Central memory CD8-positive, alpha-beta T cell (primary cell): ENCODE measurements around the gene MPZL1.

Experiments
- ATAC-seq: fragments of 150-1000 bp; cut with Tn5 transposase; replicated peaks from 2 replicates; pipeline ENCODE4 v1.10.0; 2022; ENCODE audit warnings: mild to moderate bottlenecking, moderate FRiP score, moderate number of reproducible peaks; ENCODE audit not compliant: poor library complexity, severe bottlenecking; ENCODE audit errors: extremely low read depth
- DNase-seq, 2 donors: peaks; one replicate each; pipeline ENCODE4 v3.0.0; 2021; ENCODE audit warnings: low spot score in 2 of 2
- H3K27ac Mint-ChIP-seq: one replicate; pipeline ENCODE4 v1.8.0; 2022; ENCODE audit warnings: low read depth, mild to moderate bottlenecking, moderate library complexity, mixed read lengths
- H3K27me3 Mint-ChIP-seq: one replicate; pipeline ENCODE4 v1.8.0; 2022; ENCODE audit warnings: mixed read lengths
- H3K36me3 Mint-ChIP-seq: one replicate; pipeline ENCODE4 v1.8.0; 2022; ENCODE audit warnings: mild to moderate bottlenecking, moderate library complexity, mixed read lengths; ENCODE audit not compliant: insufficient read depth
- H3K4me1 Mint-ChIP-seq: one replicate; pipeline ENCODE4 v1.8.0; 2022; ENCODE audit warnings: mixed read lengths
- H3K4me3 Mint-ChIP-seq: one replicate; pipeline ENCODE4 v1.8.0; 2022; ENCODE audit warnings: mild to moderate bottlenecking, moderate library complexity, mixed read lengths
- H3K9me3 Mint-ChIP-seq: one replicate; pipeline ENCODE4 v1.8.0; 2022; ENCODE audit warnings: mixed read lengths

MPZL1 gene

DNA sequence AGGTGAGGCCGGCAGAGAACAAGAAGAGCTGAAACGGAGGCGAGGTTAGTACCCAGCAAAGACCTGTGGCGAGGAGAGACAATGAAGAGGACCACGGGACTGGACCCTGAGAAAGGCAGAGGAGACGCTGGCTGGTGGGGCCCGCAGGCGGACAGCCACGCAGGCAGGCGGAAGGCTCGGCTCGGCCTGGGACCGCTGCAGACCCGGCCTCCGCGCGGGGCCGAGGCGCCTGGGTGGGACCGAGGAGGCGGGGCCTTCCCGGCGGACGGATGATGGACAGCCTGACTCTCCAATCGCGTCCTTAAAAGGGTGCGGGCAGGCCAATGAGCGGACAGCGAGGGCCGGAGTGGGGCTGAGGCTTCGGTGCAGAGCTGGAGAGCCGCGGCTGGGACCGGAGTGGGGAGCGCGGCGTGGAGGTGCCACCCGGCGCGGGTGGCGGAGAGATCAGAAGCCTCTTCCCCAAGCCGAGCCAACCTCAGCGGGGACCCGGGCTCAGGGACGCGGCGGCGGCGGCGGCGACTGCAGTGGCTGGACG lies at the start of gene MPZL1:
TSS of gene MPZL1 (plus strand) at position 366 of the 535 bp plus-strand sequence. CDS start 170 bp downstream, outside the sequence.
- DNase-seq = peak; percentile 81 to 88
- ATAC-seq = peak; percentile 95
- Mint-ChIP-seq H3K27me3 (no peaks in the 10 kb centered on the region), H3K27ac (peak within 1 kb of the TSS; percentile 88), H3K4me1 (peaks cover 30% of the 10 kb centered on the region), H3K9me3 (no peaks in the 10 kb centered on the region), H3K36me3 (peaks cover 9% of the 10 kb centered on the region), H3K4me3 (peak within 1 kb of the TSS; percentile 90)

DNA sequence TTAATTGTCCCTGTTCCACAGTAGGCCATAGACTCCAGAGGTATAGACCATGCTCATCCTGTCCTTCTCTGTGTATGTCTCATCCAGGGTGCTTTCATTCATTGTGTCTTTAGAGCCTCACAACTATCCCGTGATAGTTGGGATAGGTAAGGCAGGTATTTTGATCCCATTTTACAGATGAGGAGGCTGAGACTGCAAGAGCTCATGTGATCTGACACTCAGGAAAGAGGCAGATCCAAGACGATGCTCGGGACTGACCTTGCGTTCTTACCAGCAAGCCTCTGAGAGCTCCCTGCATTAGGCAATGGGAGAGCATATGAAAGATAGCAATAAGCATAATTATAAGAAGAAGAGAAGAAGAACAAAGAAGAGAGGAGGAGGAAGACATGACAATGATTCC lies 49.0 kb upstream of the MPZL1 start:
- Mint-ChIP-seq H3K9me3 (no peaks in the 10 kb centered on the region), H3K36me3 (peaks cover 33% of the 10 kb centered on the region), H3K4me3 (no peak overlapping the region), H3K27ac (peak overlapping the region; percentile 73), H3K27me3 (no peaks in the 10 kb centered on the region), H3K4me1 (peaks cover 65% of the 10 kb centered on the region)
- no peak for ATAC-seq
- DNase-seq = no peak

DNA sequence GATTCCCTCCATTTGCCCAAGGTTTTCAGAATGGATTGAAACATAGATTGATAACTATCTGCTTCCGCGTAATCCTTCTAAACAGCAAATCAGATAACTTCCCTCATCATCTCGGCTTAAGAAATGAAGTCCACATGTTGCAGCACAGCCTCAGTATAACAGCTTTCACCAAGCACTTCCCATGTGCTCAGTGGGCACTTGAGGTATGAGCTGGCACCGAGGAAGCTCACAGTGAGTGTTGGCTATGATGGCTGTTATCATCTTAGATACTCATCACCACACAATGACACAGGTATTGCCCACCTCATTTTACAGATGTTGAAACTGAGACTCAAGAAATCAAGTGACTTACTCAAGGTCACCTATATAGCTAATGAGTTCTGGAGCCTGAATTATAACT lies 48.5 kb upstream of the MPZL1 start:
- peaks cover 61% of the 10 kb centered on the region for H3K4me1 Mint-ChIP-seq
- peak overlapping the region; percentile 73 for H3K27ac Mint-ChIP-seq
- no peaks in the 10 kb centered on the region for H3K9me3 Mint-ChIP-seq
- no peaks in the 10 kb centered on the region for H3K27me3 Mint-ChIP-seq
- no peak for DNase-seq
- no peak for ATAC-seq
- no peak overlapping the region for H3K4me3 Mint-ChIP-seq
- H3K36me3 Mint-ChIP-seq = peaks cover 33% of the 10 kb centered on the region

DNA sequence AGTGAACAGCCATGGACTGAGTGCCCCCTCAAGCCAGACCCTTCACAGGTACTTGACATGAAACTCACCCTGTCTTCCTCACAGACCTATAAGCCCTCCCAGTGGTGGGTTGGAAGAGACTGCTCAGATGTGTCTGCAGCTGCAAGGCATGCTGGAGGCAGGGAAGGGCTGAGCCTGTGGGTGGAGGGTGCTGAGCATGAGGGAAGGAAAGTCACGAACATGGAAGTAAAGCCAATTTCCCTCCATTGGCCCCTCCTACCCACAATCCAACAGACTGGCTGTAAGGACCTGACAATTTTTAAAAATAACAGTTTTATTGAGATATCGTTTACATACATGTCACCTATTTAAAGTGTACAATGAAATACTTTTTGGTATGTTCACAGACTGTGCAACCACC lies 47.6 kb upstream of the MPZL1 start:
- no peak overlapping the region for H3K4me3 Mint-ChIP-seq
- no peaks in the 10 kb centered on the region for H3K27me3 Mint-ChIP-seq
- peaks cover 33% of the 10 kb centered on the region for H3K36me3 Mint-ChIP-seq
- no peaks in the 10 kb centered on the region for H3K9me3 Mint-ChIP-seq
- ATAC-seq = no peak
- peak overlapping the region; percentile 35 for H3K27ac Mint-ChIP-seq
- H3K4me1 Mint-ChIP-seq = peaks cover 52% of the 10 kb centered on the region
- DNase-seq = no peak

DNA sequence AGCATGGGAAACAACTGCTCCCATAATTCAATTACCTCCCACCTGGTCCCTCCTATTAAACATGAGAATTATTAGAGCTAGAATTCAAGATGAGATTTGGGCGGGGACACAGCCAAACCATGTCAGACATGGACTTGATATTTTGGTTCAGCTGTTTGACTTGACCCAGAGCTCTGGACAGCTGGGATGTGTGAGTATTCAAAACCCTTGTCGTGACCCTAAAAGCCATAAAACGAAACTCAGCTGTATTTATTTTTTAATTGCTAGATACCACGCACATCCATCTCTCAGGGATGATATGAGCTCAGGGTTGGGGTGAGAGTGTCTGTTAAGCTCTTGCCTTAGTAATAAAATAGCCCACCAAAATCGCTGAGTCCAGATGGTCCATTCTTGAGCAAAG lies 46.3 kb upstream of the MPZL1 start:
- Mint-ChIP-seq H3K36me3 (peaks cover 27% of the 10 kb centered on the region), H3K27ac (peak overlapping the region; percentile 35), H3K27me3 (no peaks in the 10 kb centered on the region), H3K4me1 (peaks cover 41% of the 10 kb centered on the region), H3K4me3 (no peak overlapping the region), H3K9me3 (no peaks in the 10 kb centered on the region)
- no peak for DNase-seq
- no peak for ATAC-seq

DNA sequence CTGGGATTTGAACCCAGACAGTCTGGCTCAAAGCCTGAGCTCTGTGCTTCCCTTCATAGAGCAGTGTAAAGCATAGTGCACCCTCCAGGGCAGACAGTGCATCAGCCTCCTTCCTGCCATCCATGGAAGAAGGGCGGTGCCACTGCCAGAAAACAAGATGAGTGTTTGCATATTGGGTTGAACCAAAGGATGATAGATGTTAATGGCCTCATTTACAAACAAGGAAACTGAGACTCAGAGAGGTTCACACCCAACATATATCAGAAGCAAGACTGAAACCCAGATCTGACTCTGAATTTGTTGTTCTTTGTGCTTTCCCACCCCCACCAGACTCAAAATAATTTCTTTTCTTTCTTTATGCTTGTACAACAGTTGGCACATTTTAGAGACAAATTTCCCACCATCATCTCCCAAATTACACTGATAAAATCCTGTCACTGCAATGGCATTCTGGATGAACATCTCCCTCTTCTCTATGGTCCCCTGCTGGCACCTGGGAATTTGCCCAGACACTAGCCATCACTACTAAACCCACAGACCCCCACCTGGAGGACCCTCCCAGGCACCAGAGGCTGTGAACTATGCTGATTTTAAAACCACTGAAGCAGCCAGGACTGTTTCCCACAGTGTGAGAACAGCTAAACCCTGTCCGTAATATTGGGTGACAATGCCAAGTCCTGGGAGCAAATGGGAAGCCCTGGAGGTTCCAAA lies 45.4 kb upstream of the MPZL1 start:
- H3K36me3 Mint-ChIP-seq = peaks cover 25% of the 10 kb centered on the region
- no peaks in the 10 kb centered on the region for H3K27me3 Mint-ChIP-seq
- peak overlapping the region; percentile 72 for H3K27ac Mint-ChIP-seq
- no peaks in the 10 kb centered on the region for H3K9me3 Mint-ChIP-seq
- no peak overlapping the region for H3K4me3 Mint-ChIP-seq
- no peak for ATAC-seq
- no peak for DNase-seq
- peaks cover 32% of the 10 kb centered on the region for H3K4me1 Mint-ChIP-seq

DNA sequence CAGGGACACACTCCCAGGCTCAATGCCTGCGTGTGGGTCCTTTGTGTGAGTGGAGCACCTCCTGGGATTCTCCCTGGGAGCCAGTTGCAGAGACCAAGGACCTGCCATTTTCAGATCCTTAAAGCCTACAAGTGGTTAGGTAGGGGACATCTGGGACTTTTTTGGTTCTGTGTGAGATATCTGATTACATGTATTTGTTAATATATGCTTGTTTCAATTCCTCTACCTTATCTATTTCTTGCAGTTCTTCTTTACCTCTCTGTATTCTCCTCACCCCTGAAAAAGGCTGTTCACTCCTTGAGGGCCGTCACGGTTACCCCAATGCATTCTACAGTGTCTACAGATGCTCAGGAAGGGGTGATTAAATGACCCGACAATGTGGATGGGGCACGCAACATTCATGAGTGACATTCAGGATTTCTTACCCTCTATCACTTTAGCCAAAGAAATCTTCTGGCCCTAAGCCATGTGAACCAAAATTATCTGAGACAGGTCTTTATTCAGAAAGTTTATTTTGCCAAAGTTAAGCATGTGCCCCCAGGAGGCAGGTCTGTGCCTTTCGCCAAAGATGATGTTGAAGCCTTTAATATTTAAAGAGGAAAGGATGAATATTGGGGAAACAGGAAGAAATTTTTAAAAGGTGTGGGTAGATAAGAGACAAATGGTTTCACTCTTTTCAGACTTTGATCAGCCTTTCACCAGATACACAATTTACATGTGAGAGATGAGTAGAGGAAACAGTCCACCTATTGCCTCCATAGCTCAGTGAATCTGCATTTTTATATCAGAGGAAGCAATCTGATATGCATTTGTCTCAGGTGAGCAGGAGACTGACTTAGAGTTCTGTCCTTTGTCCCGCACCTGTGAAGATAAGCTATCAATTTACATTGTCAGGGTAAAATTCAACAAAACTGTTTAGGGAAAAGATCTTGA lies 44.6 kb upstream of the MPZL1 start:
- ATAC-seq (no peak), DNase-seq (no peak)
- no peak overlapping the region for H3K4me3 Mint-ChIP-seq
- H3K36me3 Mint-ChIP-seq = peaks cover 20% of the 10 kb centered on the region
- H3K27ac Mint-ChIP-seq = peak overlapping the region; percentile 72
- H3K27me3 Mint-ChIP-seq = no peaks in the 10 kb centered on the region
- H3K9me3 Mint-ChIP-seq = no peaks in the 10 kb centered on the region
- H3K4me1 Mint-ChIP-seq = peaks cover 24% of the 10 kb centered on the region

DNA sequence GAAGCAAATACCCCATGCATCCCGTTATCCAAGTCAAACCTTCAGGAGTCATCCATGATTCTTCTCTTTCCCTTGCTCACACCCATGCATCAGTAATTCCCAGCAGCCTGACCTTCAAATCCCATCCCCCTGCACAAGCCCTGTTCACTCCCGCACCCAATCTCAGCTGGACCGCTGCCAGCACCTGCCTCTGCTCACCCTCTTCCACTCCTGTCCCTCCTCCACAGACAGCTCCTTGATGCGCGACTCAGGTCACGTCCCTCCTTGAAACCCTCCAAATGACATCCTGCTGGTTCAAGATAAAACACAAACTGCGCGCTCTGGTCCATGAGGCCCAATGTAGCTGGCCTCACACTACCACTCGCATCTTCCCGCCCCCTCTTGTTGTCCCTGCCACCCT lies 43.4 kb upstream of the MPZL1 start:
- H3K27me3 Mint-ChIP-seq = no peaks in the 10 kb centered on the region
- ATAC-seq = no peak
- peaks cover 23% of the 10 kb centered on the region for H3K36me3 Mint-ChIP-seq
- no peak overlapping the region for H3K4me3 Mint-ChIP-seq
- no peak overlapping the region for H3K27ac Mint-ChIP-seq
- H3K4me1 Mint-ChIP-seq = peaks cover 17% of the 10 kb centered on the region
- H3K9me3 Mint-ChIP-seq = no peaks in the 10 kb centered on the region
- DNase-seq = no peak

DNA sequence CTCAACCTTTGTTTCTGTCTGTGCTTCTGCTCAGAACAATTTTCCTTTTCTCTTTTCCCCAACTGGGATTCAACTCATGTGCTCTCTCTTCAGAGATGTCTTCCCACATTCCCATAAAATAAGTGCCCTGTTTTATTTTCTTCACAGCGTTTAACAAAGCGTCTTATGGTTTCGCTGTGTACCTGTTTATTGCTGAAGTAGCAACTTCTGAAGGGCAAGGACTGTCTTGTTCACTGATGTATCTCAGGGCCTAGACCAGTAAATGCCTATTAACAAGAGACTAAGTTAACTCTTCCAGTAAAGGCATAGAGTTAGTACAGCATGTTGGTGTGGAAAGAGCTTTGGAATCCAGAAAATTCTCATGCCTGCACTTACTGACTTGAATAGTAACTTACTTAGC lies 42.9 kb upstream of the MPZL1 start:
- peaks cover 13% of the 10 kb centered on the region for H3K4me1 Mint-ChIP-seq
- H3K36me3 Mint-ChIP-seq = peaks cover 28% of the 10 kb centered on the region
- no peaks in the 10 kb centered on the region for H3K27me3 Mint-ChIP-seq
- DNase-seq (no peak), ATAC-seq (no peak)
- H3K9me3 Mint-ChIP-seq = no peaks in the 10 kb centered on the region
- H3K27ac Mint-ChIP-seq = no peak overlapping the region
- H3K4me3 Mint-ChIP-seq = no peak overlapping the region

DNA sequence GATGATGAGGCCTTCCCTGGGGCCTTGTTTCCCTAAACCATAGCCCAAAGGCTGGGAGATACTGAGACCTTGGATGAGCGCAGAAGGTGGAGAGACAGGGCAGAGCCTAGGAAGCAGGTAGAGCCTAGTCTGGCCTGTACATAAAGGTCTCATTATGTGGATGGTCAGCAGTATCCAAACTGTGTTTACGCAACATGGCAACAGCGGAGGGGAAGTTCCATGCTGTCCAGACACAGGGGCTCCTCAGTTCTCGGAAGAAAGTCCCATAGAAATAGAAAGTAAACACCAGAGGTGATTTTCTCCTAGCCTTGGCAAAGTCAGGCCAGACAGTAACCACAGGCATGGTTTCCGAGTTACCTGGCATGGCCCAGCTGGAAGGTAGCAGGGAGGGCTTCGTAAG lies 42.1 kb upstream of the MPZL1 start:
- DNase-seq (no peak), ATAC-seq (no peak)
- H3K4me1 Mint-ChIP-seq = peaks cover 11% of the 10 kb centered on the region
- no peaks in the 10 kb centered on the region for H3K27me3 Mint-ChIP-seq
- no peaks in the 10 kb centered on the region for H3K9me3 Mint-ChIP-seq
- H3K36me3 Mint-ChIP-seq = peaks cover 32% of the 10 kb centered on the region
- no peak overlapping the region for H3K27ac Mint-ChIP-seq
- no peak overlapping the region for H3K4me3 Mint-ChIP-seq

DNA sequence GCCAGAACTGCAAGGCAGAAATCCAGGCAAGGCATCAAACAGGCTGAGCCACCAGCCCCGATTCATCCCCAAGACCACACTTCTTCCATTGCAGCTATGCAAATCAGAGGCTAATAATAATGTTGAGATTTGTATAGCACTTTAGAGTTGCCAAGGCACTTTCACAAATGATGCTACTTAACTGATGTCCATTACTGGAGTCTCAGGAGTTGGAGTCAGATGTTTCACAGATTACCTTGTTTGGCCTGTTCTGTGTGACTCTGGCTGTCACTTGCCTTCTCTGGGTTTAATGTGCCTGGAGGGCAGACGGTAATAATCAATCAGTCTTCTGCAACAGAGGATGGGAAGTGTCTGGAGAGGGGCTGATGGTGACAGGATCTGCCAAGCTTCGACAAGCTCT lies 40.8 kb upstream of the MPZL1 start:
- no peak overlapping the region for H3K27ac Mint-ChIP-seq
- DNase-seq (no peak), ATAC-seq (no peak)
- H3K36me3 Mint-ChIP-seq = peaks cover 39% of the 10 kb centered on the region
- H3K4me3 Mint-ChIP-seq = no peak overlapping the region
- no peaks in the 10 kb centered on the region for H3K27me3 Mint-ChIP-seq
- no peaks in the 10 kb centered on the region for H3K9me3 Mint-ChIP-seq
- peaks cover 10% of the 10 kb centered on the region for H3K4me1 Mint-ChIP-seq

DNA sequence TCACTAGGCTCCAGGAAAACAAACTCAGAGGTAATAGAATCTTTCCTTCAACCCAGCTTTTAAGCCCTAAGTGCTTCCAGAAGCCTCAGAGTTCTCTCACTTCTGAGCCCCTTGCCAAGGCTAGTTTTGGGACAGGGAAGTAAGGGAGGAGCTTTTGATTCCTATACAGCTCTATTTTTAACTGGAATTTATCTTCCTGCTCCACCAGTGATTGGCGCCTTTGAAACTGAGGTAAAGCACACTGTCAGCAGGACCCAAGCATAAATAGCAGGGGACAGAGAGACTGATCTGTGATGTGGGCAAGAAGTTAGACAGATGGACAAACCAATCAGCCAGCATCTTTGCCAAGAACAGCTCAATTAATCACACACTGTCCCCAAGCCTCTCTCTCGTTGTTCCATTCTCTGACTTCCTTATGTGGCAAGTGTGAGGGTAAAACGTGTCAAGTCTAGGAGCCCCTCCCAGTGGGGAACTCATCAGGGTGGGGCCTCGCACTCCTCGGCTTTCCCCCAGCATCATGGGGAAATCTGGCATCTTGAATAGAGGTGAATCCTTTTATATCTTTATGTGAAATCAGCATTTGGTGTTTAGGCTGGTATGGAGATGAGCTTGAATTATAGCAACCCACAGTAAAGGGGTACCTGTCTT lies 40.2 kb upstream of the MPZL1 start:
- ATAC-seq = no peak
- H3K36me3 Mint-ChIP-seq = peaks cover 40% of the 10 kb centered on the region
- H3K9me3 Mint-ChIP-seq = no peaks in the 10 kb centered on the region
- H3K27me3 Mint-ChIP-seq = no peaks in the 10 kb centered on the region
- H3K4me1 Mint-ChIP-seq = peaks cover 11% of the 10 kb centered on the region
- no peak overlapping the region for H3K27ac Mint-ChIP-seq
- DNase-seq = no peak
- no peak overlapping the region for H3K4me3 Mint-ChIP-seq
